ENCODE results near the gene EIF4ENIF1.
"Not testable (repeated sequence)": the region's sequence is repeated elsewhere in the genome, so short reads cannot be mapped to it uniquely, and the experiment has no call there.

The EIF4ENIF1 gene, protein sequence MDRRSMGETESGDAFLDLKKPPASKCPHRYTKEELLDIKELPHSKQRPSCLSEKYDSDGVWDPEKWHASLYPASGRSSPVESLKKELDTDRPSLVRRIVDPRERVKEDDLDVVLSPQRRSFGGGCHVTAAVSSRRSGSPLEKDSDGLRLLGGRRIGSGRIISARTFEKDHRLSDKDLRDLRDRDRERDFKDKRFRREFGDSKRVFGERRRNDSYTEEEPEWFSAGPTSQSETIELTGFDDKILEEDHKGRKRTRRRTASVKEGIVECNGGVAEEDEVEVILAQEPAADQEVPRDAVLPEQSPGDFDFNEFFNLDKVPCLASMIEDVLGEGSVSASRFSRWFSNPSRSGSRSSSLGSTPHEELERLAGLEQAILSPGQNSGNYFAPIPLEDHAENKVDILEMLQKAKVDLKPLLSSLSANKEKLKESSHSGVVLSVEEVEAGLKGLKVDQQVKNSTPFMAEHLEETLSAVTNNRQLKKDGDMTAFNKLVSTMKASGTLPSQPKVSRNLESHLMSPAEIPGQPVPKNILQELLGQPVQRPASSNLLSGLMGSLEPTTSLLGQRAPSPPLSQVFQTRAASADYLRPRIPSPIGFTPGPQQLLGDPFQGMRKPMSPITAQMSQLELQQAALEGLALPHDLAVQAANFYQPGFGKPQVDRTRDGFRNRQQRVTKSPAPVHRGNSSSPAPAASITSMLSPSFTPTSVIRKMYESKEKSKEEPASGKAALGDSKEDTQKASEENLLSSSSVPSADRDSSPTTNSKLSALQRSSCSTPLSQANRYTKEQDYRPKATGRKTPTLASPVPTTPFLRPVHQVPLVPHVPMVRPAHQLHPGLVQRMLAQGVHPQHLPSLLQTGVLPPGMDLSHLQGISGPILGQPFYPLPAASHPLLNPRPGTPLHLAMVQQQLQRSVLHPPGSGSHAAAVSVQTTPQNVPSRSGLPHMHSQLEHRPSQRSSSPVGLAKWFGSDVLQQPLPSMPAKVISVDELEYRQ

DNA sequence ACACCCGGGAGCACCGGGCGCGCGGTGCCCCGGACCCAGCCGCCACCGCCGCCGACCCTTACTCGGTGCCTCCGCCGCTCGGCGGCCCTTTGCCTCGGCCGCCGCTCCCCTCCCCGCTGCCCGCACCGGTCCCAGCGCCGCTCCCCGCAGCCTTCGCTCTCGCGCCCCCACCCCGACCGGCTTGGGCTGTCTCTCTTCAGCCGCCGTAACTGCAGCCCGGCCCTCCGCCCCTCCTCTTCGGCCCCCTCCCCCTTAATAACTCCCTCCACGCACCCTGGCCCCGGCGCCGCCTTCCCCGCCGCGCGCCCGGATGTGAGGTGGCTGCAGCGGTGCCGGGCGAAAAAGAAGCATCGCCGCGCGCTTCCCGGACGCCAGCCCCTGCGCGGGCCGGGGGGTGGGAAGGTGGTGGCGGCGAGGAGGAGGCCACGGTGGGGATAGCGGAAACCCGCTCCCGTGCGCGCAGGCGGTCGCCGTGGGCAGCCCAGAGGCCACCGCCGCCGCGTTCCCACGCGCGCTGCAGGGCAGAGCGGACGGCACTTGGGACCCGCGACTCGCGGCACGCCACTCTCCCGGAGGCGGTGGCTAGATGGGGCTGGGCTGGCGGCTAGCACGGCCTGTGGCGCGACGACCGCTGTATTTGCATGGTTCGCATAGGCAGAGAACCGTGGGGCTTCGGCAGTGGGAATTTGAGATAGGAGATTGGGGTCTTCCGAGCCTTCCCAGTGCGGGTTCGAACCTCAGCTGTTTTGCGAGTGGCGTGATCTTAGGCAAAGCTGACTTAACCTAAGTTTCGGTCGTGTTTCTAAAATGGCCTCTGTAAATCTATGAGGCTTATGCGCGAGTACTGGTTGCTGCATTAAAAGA lies at the start of gene EIF4ENIF1:
TSS of gene EIF4ENIF1 (minus strand) at position 211 of the 864 bp plus-strand sequence. CDS start 1,124 bp downstream, outside the sequence.
- DNase-seq (ENCODE audit: low read depth, low spot score): peak; percentile 43

DNA sequence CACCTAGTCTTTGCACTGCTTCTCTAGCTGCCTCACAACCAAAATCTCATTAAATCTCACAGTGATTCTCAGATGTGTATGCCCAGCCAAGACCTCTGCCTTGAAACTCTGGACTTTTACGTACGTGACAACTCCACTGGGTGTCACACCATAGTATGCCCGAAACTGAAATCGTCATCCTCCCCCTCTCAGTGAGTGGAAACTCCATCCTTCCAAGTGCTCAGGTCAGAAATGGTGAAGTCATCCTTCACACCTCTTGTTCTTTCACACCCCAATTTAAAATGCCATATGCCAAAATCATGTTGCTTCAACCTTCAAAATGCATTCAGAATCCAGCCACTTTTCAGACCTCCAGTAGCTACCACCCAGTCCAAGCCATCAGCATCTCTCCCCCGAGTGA lies 49.2 kb upstream of the EIF4ENIF1 start:
- DNase-seq (ENCODE audit: low read depth, low spot score): no peak

DNA sequence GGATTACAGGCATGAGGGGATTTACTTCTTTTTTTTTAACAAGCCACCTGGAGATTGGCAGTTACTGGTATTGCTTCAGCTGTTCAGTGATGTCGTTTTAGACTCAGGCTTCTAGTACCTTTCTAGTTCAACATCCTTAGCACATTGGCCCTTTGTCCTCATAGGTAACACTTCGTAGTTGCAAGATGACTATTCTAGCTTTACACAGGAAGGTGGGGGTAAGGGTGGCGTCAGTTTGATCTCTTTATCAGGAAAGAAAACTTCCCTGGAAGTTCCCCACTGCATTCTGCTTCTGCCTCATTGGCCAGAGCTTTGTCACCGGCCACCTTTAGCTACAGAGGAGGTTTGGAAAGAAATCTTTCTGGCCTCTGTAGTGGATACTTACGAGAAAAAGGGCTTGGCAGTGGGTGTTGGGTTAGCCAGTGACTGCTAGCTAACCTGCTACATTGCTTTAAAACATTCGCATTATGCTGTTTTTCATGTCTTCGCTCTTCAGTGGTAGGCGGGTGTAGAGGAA lies 47.4 kb upstream of the EIF4ENIF1 start:
- no peak for DNase-seq (ENCODE audit: low read depth, low spot score)

DNA sequence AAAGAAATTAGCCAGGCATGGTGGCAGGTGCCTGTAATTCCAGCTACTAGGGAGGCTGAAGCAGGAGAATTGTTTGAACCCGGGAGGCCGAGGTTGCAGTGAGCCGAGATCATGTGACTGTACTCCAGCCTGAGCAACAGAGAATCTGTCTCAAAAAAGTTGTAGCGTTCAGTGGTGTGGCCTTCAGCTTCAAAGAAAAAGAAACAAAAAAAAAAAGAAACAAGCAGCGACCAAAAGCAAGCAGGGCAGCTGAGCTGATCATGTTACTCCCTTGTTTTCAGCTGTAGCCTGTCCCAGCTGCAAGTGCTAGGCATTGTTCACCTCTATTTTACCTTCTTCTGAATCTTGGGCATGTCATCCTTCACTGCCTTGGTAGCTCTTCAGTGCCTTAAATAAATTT lies 43.7 kb upstream of the EIF4ENIF1 start:
- DNase-seq (ENCODE audit: low read depth, low spot score): no peak

DNA sequence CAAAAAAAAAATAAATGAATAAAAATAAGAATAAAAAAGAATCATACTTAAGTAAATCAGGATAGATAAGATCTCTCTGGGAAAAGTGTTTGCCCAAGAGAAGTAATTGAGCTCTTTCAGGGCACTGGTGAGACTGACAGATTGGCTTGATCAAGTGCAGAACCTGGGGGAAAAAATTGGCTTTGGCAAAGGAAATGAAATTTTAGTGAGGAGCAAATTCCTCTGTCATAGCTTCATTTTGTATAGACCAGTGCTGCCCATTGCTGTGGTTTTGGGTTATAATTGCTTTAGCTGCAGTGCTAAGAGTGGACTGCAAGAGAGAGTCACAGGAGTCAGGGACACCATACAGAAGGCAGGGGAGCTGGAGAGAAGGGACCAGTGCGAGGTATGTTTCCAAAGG lies 42.4 kb upstream of the EIF4ENIF1 start:
- DNase-seq (ENCODE audit: low read depth, low spot score): no peak

DNA sequence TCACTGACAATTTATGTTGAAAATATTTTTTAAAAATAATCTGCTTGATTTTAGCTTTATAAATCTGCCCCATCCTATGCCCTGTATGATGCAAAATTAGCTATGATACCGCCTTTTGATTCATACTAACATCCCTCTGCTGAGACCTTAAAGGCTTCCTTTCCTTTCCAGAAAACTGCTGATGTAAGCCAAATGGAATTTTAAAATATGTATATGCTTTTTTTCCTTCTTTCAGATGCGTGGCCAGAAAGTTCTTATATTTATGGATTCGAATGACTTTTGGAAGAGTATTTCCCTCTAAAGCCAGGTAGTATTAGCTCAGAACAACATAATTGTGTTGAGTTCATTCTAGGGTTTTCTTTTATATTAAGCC lies 41.2 kb upstream of the EIF4ENIF1 start:
- DNase-seq (ENCODE audit: low read depth, low spot score): no peak

DNA sequence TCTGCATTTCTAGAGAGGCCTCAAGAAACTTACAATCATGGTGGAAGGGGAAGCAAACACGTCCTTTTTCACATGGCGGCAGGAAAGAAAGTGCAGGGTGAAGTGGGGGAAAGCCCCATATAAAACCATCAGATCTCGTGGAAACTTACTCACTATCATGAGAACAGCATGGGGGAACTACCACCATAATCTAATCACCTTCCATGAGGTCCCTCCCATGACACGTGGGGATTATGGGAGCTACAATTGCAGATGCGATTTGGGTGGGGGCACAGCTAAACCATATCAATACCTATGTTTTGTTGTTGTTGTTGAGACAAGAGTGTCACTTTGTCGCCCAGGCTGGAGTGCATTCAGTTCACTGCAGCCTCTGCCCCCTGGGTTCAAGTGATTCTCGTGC lies 36.6 kb upstream of the EIF4ENIF1 start:
- DNase-seq (ENCODE audit: low read depth, low spot score): no peak

DNA sequence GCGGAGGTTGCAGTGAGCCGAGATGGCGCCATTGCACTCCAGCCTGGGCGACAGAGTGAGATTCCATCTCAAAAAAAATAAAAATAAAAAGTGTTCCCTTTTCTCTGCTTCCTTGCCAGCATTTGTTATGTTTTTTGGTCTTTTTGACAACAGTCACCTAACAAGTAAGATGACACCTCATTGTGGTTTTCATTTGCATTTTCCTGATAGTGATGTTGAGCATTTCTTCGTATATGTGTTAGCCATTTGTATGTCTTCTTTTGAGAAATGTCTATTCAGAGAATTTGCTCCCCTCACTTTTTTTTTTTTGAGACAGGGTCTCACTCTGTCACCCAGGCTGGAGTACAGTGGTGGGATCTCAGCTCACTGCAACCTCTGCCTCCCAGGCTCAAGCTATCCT lies 34.5 kb upstream of the EIF4ENIF1 start:
- DNase-seq (ENCODE audit: low read depth, low spot score): not testable (repeated sequence)

DNA sequence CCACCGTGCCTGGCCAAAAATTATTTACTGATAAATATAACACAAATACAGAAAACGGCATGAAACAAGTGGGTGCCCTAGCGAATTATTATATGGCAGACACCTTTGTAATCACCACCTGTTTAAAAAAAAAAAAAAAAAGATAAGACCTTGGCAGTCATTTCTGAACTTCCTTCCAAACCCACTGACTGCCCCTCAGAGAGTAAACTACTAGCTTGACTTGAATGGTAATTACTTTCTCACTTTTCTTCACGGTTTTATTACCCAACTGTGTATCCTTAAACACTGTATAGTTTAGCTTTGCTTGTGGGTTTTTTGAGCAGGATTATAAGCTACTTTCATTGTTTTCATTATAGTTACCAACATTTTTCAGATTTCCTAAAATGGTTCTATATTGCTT lies 30.4 kb upstream of the EIF4ENIF1 start:
- no peak for DNase-seq (ENCODE audit: low read depth, low spot score)

DNA sequence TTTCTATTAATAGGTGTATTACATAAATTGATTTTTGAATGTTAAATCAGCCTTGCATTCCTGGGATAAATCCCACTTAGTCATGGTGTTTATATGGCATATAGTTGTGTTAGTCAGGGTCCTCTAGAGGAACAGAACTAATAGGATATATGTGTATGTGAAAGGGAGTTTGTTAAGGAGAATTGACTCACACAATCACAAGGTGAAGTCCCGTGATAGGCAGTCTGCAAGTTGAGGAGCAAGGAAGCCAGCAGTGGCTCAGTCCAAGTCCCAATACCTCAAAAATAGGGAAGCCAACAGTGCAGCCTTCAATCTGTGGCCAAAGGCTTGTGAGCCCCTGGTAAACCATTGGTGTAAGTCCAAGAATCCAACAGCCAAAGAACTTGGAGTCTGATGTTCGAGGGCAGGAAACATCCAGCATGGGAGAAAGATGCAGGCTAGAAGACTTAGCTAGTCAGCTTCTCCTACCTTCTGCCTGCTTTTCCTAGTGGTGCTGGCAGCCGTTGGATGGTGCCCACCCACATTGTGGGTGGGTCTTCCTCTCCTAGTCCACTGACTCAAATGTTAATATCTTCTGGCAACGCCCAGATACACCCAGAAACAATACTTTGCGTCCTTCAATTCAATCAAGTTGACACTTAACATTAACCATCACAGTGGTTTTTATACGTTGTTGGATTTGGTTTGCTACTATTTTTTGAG lies 19.6 kb upstream of the EIF4ENIF1 start:
- no peak for DNase-seq (ENCODE audit: low read depth, low spot score)

DNA sequence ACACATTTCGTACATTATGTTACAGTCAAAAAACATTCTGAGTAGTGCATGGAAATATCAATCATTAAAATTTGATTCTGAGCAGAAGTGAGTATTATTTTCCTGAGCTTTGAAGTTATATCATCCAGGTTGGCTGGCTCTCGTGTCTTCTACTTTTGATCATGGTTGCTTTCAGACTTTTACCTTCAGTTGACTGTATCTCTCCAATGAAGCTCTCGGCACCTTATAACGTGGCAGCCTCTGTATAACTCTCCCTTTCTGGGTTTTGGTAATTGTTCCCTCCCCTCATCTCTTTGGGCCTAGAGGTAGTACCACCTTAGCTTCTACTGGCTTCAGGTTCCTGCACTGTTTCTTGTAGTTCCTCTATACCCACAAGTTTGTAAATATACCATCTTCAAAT lies 18.9 kb upstream of the EIF4ENIF1 start:
- DNase-seq (ENCODE audit: low read depth, low spot score): no peak

DNA sequence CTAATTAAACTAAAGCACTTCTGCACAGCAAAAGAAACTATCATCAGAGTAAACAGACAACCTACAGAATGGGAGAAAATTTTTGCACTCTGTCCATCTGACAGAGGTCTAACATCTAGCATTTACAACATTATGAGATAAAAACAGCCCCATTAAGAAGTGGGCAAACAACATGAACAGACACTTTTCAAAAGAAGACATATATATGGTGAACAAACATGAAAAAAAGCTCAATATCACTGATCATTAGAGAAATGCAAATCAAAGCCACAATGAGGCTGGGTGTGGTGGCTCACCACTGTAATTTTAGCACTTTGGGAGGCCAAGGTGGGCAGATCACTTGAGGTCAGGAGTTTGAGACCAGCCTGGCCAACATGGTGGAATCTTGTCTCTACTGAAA lies 17.9 kb upstream of the EIF4ENIF1 start:
- not testable (repeated sequence) for DNase-seq (ENCODE audit: low read depth, low spot score)

DNA sequence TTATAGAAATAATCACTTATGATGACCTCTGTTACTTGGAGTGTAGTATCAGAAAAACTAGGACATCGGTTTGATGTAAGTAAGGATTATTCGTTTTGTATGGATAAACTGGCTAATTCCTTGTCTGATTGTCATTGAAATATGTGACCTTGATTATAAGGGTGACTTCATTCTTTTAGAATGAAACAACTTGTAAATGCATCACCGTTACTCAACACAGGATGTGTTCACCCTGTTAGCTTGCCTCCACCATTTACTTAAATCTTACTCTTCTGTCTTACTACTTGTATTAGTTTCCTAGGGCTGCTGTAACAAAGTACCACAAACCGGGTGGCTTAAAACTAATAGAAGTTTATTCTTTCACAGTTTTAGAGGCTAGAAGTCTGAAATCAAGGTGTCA lies 14.6 kb upstream of the EIF4ENIF1 start:
- DNase-seq (ENCODE audit: low read depth, low spot score): no peak

DNA sequence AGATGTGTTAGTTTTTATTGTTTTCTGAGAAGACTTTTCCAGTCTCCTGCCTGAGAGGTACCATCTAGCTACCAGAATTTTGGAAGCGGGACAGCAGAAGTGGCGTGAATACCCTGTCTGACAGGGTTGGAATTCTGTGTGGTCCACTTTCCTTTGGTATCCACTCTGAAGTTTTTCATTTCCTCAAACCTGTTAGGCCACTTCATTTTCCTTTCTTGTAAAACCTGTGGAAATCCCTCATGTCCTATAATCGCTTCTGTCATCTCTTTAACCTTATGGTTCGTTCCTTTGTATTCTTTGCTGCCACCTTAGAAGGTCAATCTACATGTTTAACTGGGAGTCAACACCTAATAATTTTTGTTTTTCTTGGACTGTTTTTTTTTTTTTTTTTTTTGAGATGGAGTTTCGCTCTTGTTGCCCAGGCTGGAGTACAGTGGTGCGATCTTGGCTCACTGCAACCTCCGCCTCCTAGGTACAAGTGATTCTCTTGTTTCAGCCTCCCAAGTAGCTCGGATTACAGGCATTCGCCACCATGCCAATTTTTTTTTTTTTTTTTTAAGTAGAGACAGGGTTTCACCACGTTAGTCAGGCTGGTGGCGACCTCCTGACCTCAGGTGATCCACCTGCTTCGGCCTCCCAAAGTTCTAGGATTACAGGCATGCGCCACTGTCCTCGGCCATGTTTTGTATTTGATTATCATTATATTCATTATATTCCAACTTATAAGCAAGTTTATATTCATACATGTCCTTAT lies 13.7 kb upstream of the EIF4ENIF1 start:
- no peak for DNase-seq (ENCODE audit: low read depth, low spot score)

DNA sequence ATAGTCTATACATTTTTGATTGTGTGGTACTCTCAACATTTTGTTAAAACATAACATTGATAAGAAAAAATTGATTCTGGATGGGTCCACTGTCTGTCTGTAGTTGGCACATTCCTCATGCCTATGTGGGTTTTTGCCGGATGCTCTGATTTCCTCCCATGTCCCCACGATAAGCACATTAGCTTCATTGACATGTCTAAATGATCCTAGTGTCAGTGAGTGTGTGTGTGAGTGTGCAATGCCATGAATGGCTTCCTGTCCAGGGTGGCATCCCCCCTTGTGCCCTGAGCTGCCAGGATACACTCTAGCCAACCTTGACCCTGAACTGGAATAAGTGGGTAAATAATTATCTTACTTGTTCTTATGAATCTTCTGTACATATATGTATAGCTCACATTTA lies 12.1 kb upstream of the EIF4ENIF1 start:
- no peak for DNase-seq (ENCODE audit: low read depth, low spot score)

DNA sequence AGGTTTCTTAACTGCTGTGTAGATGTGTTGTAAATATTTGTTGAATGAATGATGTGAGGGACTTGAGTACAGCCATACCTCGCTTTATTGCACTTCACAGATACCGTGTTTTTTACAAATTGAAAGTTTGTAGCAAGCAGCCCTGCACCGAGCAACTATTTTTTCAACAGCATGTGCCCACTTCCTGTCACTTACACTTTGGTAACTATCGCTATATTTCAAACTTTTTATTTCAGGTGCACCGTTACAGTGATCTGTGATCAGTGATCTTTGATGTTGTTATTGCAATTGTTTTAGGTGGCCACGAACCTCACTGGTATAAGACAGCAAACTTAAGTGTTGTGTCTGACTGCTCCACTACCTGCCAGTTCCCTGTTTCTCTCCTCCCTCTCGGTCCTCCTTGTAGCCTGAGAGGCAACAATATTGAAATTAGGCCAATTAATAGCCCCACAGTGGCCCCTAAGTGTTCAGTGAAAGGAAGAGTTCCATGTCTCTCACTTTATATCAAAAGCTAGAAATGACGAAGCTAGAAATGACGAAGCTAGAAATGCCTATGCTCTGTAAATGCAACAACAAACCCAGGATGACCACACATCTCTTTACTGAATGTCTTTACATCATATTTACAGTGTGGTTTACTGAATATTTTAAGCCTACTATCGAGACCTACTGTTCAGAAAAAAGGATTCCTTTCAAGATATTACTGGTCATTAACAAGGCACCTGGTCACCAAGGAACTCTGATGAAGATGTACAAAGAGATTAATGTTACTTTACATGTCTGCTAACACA lies 7.7 kb upstream of the EIF4ENIF1 start:
- no peak for DNase-seq (ENCODE audit: low read depth, low spot score)

DNA sequence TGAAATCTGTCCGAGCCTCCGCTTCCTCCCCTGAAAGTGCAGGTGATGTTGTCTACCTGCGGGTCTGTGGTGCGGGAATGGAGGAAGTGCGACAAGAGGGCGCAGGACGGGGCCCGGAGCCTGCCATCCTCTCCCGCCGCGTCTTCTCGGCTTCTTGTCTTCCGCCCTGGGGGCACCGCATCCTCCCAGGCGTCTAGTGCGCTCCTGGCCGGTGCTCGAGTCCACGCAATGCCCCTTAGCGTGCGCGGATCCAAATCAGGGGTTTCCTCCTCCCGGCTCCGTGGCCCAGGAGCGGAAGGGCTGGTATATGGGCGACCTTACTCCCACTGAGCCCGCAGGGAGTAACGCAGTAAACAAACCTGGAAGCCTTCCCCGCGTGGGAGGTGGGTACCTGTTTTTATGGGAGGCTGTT lies 7.1 kb upstream of the EIF4ENIF1 start:
- no peak for DNase-seq (ENCODE audit: low read depth, low spot score)

DNA sequence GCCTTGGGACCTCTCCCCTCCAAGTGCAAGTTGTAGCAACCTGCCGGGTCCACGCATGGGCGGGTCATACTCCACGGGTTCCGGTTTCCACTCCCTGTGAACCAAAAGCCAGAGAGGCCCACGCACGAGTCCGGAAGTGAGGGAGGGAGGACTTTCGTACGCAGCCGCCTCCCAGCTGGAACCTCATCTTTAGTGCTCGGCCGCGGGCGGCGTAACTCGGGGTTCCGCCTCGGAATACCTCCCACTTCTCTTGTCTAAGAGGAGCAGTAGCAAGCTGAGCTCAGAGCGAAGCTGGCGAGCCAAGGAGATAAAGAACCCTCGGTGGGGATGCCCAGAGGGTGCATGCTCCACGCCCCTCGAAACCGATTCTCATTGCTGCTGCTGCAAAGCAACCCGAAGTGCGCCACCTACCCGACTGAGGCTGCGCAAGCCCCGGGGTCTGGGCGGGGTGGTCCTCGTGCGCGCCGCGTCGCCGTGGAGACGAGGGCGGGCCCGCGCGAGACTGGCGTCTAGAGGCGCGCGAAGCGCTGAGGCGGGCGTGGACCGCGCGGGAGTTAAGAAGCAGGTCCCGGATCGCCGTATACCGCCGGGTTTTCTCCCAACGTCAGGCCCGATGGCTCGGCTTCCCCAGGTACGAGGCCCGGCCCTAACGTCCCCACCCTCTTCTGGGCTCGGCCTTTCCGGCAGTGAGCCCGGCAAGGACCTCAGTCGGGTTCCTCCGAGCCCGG lies 6.5 kb upstream of the EIF4ENIF1 start, which contains the start of gene SFI1:
TSS of gene SFI1 (plus strand) at position 530 of the 728 bp plus-strand sequence. CDS start 11,749 bp downstream, outside the sequence.
- DNase-seq (ENCODE audit: low read depth, low spot score): peak; percentile 67
